ENCODE measurements around the gene AIG1.

Gene AIG1

GRCh38 chr6:143096403-143096802 is 35.7 kb downstream of the AIG1 start:
- no peak for DNase-seq (ENCODE audit: low read depth in 2 of 2)

GRCh38 chr6:143097224-143097795 is 36.6 kb downstream of the AIG1 start:
- DNase-seq (ENCODE audit: low read depth in 2 of 2), result no peak

GRCh38 chr6:143098054-143098671 is 37.5 kb downstream of the AIG1 start:
- no peak for DNase-seq (ENCODE audit: low read depth in 2 of 2)

GRCh38 chr6:143099647-143100046 is 39.0 kb downstream of the AIG1 start:
- no peak for DNase-seq (ENCODE audit: low read depth in 2 of 2)

GRCh38 chr6:143100429-143100828 is 39.7 kb downstream of the AIG1 start:
- DNase-seq (ENCODE audit: low read depth in 2 of 2), result no peak

DNA sequence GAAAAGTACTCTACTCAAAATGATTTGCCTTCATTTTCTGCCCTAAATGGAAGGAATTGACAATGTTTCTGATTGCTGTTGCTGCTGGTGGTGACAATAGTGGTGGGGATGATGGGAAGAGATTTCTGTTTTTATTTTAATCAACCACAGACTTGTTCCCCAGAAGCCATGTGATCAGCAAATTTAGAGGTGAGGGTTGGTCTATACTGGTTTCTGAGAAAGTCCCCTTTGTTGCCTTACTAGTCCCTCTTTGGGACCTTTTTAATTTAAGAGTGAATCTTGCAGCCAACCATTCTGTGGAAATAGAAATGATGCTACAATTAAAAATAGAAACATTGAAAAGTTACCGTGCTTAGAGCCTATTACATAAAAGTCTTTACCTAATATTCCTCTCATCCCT is 43.2 kb downstream of the AIG1 start:
- no peak for DNase-seq (ENCODE audit: low read depth in 2 of 2)

- no peak for DNase-seq (ENCODE audit: low read depth in 2 of 2)
Observed at GRCh38 chr6:143107440-143107839, 46.8 kb downstream of the AIG1 start.

- no peak for DNase-seq (ENCODE audit: low read depth in 2 of 2)
Observed at GRCh38 chr6:143107911-143108761, 47.4 kb downstream of the AIG1 start.

DNA sequence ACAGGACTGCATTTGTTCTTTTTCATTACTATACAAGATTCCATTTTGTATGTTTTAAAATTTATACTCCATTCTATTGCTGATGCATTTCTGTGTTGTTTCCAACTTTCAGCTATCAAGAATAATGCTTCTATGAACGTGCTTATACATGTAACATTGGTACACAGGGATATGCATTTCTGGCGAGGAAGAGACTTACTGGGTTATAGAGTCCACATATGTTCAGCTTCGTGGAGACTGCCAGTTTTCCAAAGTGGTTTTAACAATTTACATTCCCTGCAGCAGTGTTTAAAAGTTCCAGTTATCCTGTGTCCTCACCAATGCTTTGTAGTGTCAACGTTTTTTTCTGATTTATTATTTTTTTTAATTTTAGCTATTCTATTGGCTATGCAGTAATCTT is 48.5 kb downstream of the AIG1 start:
- DNase-seq (ENCODE audit: low read depth in 2 of 2), result no peak

GRCh38 chr6:143110572-143110971 is 49.9 kb downstream of the AIG1 start:
- no peak for DNase-seq (ENCODE audit: low read depth in 2 of 2)

GRCh38 chr6:143110996-143111395 is 50.3 kb downstream of the AIG1 start:
- DNase-seq (ENCODE audit: low read depth in 2 of 2), result no peak

DNA sequence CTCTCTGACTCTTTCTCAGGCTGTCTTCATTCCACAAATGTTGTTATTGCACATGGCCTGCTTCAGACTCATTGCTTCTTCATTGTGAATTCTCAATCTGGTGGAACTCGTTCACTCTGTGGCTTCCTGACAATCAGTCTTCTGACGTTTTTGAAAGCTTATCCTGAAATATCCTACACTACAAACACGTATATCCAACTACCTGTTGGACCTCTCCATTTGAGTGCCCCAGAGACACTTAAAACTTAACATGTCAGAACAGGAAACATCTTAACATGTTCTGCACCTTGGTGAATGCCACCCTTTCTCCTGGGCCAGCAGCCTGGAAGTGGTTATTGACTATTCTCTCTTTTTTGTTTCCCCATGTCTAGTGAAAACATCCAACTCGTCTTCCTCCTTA is 50.8 kb downstream of the AIG1 start:
- DNase-seq (ENCODE audit: low read depth in 2 of 2), result no peak

DNA sequence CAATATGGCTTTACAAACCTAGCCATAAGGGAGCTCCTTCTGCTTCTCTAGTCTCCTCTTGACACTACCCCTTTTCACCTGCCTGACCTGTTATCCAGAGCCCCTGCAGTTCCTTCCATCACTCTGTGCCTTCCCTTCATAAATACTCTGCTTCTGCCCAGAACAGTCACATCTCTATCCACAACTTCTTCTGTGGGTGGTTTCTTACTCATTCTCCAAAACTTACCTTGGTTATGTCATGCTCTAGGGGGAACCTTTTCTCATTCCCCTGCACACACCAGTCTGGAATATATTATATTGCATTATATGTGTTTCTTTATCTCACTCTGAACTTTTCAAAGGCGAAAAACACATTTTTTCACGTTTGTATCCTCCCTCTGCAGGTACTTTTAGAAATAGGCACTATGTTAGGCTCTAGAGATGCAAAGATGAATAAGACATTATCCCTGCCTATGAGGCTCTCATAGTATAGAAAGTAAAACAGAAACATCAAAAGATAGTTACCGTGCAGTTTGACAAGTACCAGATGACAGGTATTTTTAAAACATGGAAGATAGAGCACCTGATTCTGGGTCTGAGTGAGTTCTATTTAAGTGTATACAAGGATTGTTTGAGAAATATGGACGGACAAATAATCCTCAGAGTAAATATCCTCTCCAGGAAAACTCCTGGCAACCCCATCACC is 51.5 kb downstream of the AIG1 start:
- no peak for DNase-seq (ENCODE audit: low read depth in 2 of 2)

GRCh38 chr6:143112837-143113236 is 52.1 kb downstream of the AIG1 start:
- no peak for DNase-seq (ENCODE audit: low read depth in 2 of 2)

DNA sequence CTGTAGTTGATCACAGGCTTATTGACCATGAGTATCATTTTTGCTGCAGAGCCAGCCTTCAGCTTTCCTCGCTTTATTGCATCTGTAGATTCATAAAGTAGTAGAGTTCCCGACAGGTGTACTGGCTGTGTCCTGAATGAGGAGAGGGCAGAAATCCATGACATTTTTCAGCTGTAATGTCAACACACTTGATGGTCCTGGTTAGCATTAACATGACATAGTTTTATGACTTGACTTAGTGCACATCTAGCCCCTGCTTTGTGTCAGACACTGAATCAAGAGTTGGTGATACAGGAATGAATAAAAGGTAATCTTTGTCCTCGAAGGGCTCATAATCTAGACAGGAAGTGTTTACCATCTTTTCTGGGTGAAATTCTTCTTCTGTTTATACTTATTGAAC is 55.0 kb downstream of the AIG1 start:
- DNase-seq (ENCODE audit: low read depth in 2 of 2), result no peak

DNA sequence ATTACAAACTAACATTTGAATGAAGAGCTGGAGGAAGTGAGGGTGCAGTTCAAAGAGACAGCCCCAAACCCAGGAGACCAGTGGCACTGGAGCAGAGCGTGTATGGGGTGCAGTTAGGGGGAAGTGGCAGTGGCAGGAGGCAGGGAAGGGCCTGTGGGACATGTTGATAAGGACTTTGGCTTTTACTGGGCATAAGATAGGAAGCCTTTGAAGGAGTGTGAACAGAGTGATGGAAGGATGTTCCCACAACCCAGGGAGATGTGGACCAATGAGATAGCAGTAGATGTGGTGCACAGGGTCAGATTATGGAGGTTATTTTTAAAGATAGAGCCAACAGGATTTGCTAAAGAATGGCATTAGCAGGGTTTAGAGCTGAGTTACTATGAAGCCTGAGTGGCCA is 56.4 kb downstream of the AIG1 start:
- no peak for DNase-seq (ENCODE audit: low read depth in 2 of 2)

DNA sequence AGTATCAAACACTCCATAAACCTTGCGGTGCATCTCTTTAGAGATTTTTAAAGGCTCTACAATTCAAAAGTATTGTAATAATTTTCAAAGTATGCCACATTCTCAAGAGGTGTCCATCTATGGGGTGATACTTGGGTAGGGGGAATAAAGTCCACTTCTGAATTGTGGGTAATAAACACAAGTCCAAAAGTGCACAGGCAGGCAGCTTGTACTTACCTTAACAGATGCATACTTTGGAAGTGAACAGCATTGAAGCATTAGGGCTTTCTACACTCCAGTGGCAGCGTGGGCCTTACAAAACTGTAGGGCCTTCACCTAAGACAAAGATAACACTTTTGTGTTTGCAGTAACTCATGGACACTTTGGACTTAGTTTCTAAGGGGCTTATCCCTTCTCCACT is 58.6 kb downstream of the AIG1 start:
- no peak for DNase-seq (ENCODE audit: low read depth in 2 of 2)

GRCh38 chr6:143123081-143123480 is 62.4 kb downstream of the AIG1 start:
- no peak for DNase-seq (ENCODE audit: low read depth in 2 of 2)

- no peak for DNase-seq (ENCODE audit: low read depth in 2 of 2)
Observed at GRCh38 chr6:143123941-143124340, 63.3 kb downstream of the AIG1 start.

DNA sequence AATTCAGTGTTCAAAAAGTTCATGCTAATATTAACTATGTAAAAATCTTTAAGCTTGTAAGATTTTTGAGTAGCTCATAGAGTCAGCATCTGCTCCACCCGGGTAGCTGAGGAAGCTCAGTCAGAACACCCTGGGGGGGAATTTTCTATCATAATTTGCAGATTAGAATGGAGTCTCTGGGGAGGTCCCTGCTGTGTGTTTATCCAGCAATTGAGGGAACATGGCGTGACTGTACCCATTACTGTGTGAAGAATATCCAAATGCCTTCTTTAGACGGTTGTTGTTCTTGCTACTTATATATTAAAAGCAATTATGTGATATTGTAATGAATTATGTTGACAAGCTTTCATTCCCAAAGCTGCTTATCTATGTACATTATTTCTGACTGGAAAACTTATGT is 64.8 kb downstream of the AIG1 start:
- DNase-seq (ENCODE audit: low read depth in 2 of 2), result no peak

- no peak for DNase-seq (ENCODE audit: low read depth in 2 of 2)
Observed at GRCh38 chr6:143125864-143126573, 65.3 kb downstream of the AIG1 start.

DNA sequence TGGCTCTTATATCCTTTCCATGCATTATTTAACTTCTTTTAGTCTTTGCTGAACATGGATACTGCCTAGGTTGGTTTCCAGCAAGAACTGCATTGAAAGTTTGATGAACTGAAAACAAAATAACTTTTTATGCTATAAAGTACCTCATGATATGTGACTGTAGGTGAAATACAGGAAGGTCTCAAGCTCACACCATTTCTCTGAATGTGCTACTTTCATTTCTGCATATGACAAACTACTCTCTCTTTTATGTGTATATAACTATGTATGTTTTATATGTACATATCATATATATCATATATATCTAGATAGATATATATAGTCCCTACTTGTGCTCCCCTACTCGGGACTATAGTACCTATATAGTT is 65.9 kb downstream of the AIG1 start:
- no peak for DNase-seq (ENCODE audit: low read depth in 2 of 2)

Measured in activated CD8-positive, alpha-beta memory T cell treated with anti-CD3 and anti-CD28 coated beads for 4 hours (primary cell).